Hepatocyte (in vitro differentiated cells): ENCODE data around the gene NRARP.

Experiments used
- CTCF ChIP-seq: fragments of 200-600 bp; sonication (generic); IDR thresholded peaks from 2 replicates; pipeline ENCODE4 v1.5.1; 2016; ENCODE audit warnings: antibody characterized with exemption, mild to moderate bottlenecking; ENCODE audit not compliant: poor library complexity
- EZH2 ChIP-seq: fragments of 200-600 bp; sonication (generic); IDR thresholded peaks from 2 replicates; pipeline ENCODE4 v1.6.1; 2016; ENCODE audit warnings: antibody characterized with exemption, mild to moderate bottlenecking, borderline replicate concordance

GRCh38 chr9:137318602-137319001 lies 16.5 kb upstream of the NRARP start:
- TF ChIP-seq CTCF (no peak), EZH2 (no peak)
